ENCODE results near the gene SCARF1.

SCARF1 gene

DNA sequence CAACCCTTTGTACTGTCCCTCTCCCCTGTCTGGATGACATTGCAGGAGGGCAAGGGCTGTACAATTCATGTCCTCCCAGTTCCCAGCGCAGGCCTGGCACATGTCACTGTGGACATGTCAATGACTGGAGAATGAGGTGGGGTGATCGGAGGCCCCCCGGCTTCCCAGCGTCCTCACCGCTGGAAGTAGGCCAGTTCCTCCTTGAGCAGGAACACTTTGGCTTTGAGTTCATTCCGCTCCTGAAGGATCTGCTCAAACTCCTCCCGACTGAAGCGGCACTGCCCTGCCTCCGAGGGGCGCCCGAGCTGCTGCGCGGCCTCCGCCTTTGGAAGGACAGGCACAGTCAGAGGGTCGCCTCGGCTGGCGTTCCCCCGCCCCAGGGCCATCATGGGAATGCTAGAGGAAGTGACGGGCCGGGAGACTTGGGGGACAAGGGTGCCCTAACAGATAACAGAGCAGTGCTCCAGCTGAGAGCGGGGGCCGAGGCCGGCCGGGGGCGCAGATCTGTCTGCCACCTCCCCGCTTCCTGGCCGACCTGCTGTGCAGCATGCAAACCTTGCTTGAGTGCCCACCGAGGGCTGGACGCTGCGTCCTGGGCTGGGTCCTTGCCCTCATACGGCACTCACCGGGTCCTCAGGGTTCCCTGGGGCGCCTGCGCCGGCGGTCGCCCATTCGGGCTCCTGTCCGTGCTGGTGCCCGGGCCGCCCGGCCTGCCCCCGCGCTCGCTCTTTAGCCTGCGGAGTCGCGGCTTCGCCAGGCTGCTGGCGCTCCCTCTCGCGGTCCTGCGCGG is 2.8 kb upstream of the SCARF1 start:
- TF ChIP-seq, protein P1, sequence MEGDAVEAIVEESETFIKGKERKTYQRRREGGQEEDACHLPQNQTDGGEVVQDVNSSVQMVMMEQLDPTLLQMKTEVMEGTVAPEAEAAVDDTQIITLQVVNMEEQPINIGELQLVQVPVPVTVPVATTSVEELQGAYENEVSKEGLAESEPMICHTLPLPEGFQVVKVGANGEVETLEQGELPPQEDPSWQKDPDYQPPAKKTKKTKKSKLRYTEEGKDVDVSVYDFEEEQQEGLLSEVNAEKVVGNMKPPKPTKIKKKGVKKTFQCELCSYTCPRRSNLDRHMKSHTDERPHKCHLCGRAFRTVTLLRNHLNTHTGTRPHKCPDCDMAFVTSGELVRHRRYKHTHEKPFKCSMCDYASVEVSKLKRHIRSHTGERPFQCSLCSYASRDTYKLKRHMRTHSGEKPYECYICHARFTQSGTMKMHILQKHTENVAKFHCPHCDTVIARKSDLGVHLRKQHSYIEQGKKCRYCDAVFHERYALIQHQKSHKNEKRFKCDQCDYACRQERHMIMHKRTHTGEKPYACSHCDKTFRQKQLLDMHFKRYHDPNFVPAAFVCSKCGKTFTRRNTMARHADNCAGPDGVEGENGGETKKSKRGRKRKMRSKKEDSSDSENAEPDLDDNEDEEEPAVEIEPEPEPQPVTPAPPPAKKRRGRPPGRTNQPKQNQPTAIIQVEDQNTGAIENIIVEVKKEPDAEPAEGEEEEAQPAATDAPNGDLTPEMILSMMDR (IDR thresholded peaks at IDR 0.05; ENCODE audit: low read depth, low read length), result no peak
- TF ChIP-seq MYC (IDR thresholded peaks at IDR 0.05; ENCODE audit: low read depth, low read length) (no peak), POLR2A (IDR thresholded peaks at IDR 0.05; ENCODE audit: extremely low read depth, insufficient read length) (no peak)
- TF ChIP-seq, protein P2, sequence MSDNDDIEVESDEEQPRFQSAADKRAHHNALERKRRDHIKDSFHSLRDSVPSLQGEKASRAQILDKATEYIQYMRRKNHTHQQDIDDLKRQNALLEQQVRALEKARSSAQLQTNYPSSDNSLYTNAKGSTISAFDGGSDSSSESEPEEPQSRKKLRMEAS (IDR thresholded peaks at IDR 0.05; ENCODE audit: low read depth, low read length), result no peak
- H3K4me3 ChIP-seq (ENCODE audit: low read depth, low read length), result no peak overlapping the region
- DNase-seq (ENCODE audit: low read depth), result no peak

DNA sequence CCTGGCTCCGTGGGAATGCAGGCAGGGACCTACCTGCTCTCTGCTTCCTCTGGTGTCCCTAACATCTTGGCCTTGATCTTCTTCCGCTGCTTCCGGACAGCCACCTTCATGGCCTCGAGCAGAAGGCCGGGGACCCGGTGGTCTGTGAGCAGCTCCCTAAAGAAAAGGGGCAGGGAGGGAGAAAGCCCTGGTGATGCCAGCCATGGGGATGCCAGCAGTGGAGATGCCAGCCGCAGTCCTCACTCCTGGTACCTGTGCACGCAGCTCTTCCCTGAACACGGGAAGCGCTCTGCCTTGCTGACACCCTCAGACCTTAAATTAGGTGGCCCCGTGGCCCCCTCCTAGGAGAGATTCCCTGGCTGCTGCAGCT is 2.3 kb upstream of the SCARF1 start:
- no peak for DNase-seq (ENCODE audit: low read depth)
- TF ChIP-seq MYC (IDR thresholded peaks at IDR 0.05; ENCODE audit: low read depth, low read length) (no peak), POLR2A (IDR thresholded peaks at IDR 0.05; ENCODE audit: extremely low read depth, insufficient read length) (no peak)
- TF ChIP-seq, protein P1 (IDR thresholded peaks at IDR 0.05; ENCODE audit: low read depth, low read length), result no peak
- TF ChIP-seq, protein P2 (IDR thresholded peaks at IDR 0.05; ENCODE audit: low read depth, low read length), result no peak
- no peak overlapping the region for H3K4me3 ChIP-seq (ENCODE audit: low read depth, low read length)

DNA sequence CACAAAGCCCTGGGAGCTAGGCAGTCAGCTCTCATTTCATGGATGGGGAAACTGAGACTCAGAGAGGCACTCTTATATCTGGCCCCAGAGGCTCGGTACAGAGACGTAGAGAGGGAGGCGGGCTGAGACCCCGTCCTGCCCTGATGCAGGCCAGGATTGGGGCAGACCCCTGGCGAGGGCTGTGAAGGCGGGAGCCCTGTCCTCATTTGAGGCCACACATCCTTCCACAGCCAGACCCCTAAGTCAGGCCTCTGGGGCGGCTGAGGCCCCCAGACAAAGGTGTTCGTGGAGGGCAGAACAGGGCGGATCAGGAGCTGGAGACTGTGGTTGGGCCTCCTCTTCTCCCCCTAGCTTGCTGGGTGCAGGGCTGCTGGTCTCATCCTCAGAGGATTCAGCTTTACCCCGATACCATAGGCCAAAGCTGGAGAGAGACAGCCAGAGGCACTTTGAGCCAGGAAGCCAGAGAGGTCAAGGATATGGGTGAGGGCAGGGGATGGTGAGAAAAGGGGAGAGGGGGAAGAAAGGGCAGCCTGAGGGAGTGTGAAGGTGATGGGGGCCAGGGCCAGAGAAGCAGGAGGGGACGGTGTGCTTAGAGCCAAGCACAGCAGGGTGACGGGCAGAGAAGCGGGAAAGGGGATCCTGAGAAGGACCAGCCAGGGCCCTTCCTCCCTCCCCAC is 805 bp upstream of the SCARF1 start:
- no peak overlapping the region for H3K4me3 ChIP-seq (ENCODE audit: low read depth, low read length)
- DNase-seq (ENCODE audit: low read depth), result no peak

DNA sequence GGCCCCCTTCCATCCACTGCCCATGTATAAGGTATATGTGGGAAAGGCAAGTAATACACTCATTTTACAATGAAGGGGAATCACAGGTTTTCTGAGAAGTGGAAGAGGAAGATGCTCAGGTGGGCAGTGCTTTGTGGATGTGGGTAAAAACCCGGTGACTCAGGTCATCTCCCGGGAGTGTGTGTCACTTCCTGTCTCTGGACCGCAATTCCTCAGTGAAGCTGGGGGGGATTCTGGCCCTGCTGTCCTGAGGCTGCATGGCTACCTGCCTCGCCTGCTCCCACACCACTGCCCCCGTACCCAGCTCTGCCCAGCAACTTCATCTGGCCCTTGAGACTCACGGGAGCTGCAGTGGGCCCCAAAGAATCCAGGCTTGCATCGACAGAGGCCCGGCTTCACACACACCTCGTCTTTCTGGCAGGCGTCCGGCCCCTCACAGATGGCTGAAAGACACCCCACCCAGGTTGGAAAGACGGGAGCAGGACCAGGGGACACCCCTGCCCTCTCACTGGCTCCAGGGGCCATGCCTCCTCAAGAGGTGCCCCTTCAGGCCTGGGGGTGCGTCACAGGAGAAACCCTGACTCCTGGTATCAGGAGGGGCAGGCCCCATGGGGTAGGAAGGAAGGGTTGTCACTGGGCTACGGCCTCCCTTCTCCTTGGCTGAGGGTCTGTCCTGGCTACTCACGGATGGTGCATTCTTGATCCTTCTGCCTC is 882 bp downstream of the SCARF1 start:
- TF ChIP-seq MYC (IDR thresholded peaks at IDR 0.05; ENCODE audit: low read depth, low read length) (no peak), POLR2A (IDR thresholded peaks at IDR 0.05; ENCODE audit: extremely low read depth, insufficient read length) (no peak)
- TF ChIP-seq, protein P2 (IDR thresholded peaks at IDR 0.05; ENCODE audit: low read depth, low read length), result no peak
- TF ChIP-seq, protein P1 (IDR thresholded peaks at IDR 0.05; ENCODE audit: low read depth, low read length), result no peak
- H3K4me3 ChIP-seq (ENCODE audit: low read depth, low read length), result no peak overlapping the region
- DNase-seq (ENCODE audit: low read depth), result peak; percentile 44

More for the DNA sequence above, 805 bp upstream of the SCARF1 start:
- TF ChIP-seq, protein P2 (IDR thresholded peaks at IDR 0.05; ENCODE audit: low read depth, low read length), result no peak
- TF ChIP-seq, protein P1 (IDR thresholded peaks at IDR 0.05; ENCODE audit: low read depth, low read length), result no peak
- TF ChIP-seq MYC (IDR thresholded peaks at IDR 0.05; ENCODE audit: low read depth, low read length), result no peak
- TF ChIP-seq POLR2A (IDR thresholded peaks at IDR 0.05; ENCODE audit: extremely low read depth, insufficient read length), result no peak

DNA sequence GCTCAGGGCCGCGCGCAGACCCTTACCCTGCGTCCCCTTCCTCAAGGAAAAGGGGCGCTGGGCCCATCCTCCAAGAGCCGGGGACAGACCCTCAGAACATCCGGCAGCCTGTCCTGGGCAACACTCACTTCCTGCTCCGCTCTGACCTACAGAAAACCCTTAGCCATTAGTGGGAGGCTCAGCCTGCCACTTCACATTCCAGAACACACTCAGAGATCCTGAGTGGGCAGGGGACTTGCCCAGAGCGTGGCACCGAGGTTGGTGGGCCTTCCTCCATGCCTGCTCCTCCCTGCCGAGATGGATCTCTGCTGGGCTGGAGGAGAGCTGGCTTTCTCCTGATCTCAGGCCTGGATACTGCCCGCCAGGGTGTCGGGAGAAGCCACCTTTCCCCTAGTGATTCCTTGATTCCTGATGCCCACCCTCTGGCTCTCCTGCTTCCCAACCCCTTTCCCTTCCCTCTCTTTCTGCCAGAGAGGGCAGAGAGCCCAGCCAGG is 1.5 kb downstream of the SCARF1 start:
- H3K4me3 ChIP-seq (ENCODE audit: low read depth, low read length), result no peak overlapping the region
- TF ChIP-seq, protein P1 (IDR thresholded peaks at IDR 0.05; ENCODE audit: low read depth, low read length), result no peak
- no peak for TF ChIP-seq POLR2A (IDR thresholded peaks at IDR 0.05; ENCODE audit: extremely low read depth, insufficient read length)
- TF ChIP-seq, protein P2 (IDR thresholded peaks at IDR 0.05; ENCODE audit: low read depth, low read length), result no peak
- TF ChIP-seq MYC (IDR thresholded peaks at IDR 0.05; ENCODE audit: low read depth, low read length), result no peak

More for the DNA sequence above, 1.5 kb downstream of the SCARF1 start:
- DNase-seq (ENCODE audit: low read depth), result no peak

Data from NB4 (cell line).